Measurements from ENCODE around the gene ZNF417. TPM values are rescaled to one million over a fixed set of nuclear protein-coding genes. Genes with fewer than 3 reads are reported as not detected.

The ZNF417 gene
- total and polyA plus RNA-seq, 11 donors = 3.8 to 15.6 (median 8.9) TPM

GRCh38 chr19:57927587-57927986, 11.2 kb upstream of the ZNF417 start:
- peaks cover 0 to 95% (median 45%) of the 10 kb centered on the region in 12 donors for H3K9me3 ChIP-seq
- DNase-seq = no peak

GRCh38 chr19:57914531-57914930, 1.9 kb downstream of the ZNF417 start:
- DNase-seq (no peak), ATAC-seq (no peak)
- TF ChIP-seq POLR2A (IDR thresholded peaks at IDR 0.05) (no peak), CTCF (IDR thresholded peaks at IDR 0.05) (no peak)
- Histone ChIP-seq H3K36me3 (peaks cover 0 to 30% (median 19%) of the 10 kb centered on the region in 9 donors), H3K4me1 (peaks cover 0 to 29% (median 15%) of the 10 kb centered on the region in 12 donors), H3K27me3 (no peaks in the 10 kb centered on the region), H3K4me3 (no peak overlapping the region), H3K9me3 (peaks cover 0 to 32% (median 0%) of the 10 kb centered on the region in 12 donors), H3K27ac (no peak overlapping the region)
- intact Hi-C loops (cut with DNase I) = no loop called here
- 73 to 85% (median 83%) methylated on average over 3 of the region's 3 CpGs for WGBS, 4 donors

More at GRCh38 chr19:57927587-57927986, 11.2 kb upstream of the ZNF417 start:
- H3K27ac ChIP-seq = no peak overlapping the region
- no peak for ATAC-seq
- 98 to 99% (median 99%) methylated on average over 4 of the region's 4 CpGs for WGBS, 4 donors
- peaks cover 3 to 69% (median 41%) of the 10 kb centered on the region in 9 donors for H3K36me3 ChIP-seq
- no peaks in the 10 kb centered on the region for H3K4me1 ChIP-seq
- H3K27me3 ChIP-seq = no peaks in the 10 kb centered on the region
- intact Hi-C loops (cut with DNase I) = no loop called here
- TF ChIP-seq CTCF (IDR thresholded peaks at IDR 0.05) = no peak
- TF ChIP-seq POLR2A (IDR thresholded peaks at IDR 0.05) = no peak
- H3K4me3 ChIP-seq = no peak overlapping the region

- TF ChIP-seq CTCF (IDR thresholded peaks at IDR 0.05) (no peak), POLR2A (IDR thresholded peaks at IDR 0.05) (no peak)
- Histone ChIP-seq H3K4me1 (peaks cover 0 to 8% (median 0%) of the 10 kb centered on the region in 12 donors), H3K36me3 (peaks cover 0 to 60% (median 38%) of the 10 kb centered on the region in 9 donors), H3K9me3 (peaks cover 0 to 64% (median 0%) of the 10 kb centered on the region in 12 donors), H3K27ac (no peak overlapping the region), H3K4me3 (no peak overlapping the region), H3K27me3 (no peaks in the 10 kb centered on the region)
- WGBS, 4 donors = 70 to 78% (median 74%) methylated on average over 3 of the region's 3 CpGs
- intact Hi-C loops (cut with DNase I) = loop anchor here in 4 of 10 donors (10.0 kb wide), 2 partner anchors 163 to 803 kb away; partner anchors contain the start of gene ZNF776 (in 3 of the 4)
- no peak for ATAC-seq
- DNase-seq = no peak
Measured at GRCh38 chr19:57907394-57907793, 9.0 kb downstream of the ZNF417 start.

- Histone ChIP-seq H3K27me3 (no peaks in the 10 kb centered on the region), H3K4me3 (no peak overlapping the region), H3K9me3 (peaks cover 0 to 50% (median 0%) of the 10 kb centered on the region in 12 donors), H3K4me1 (peaks cover 0 to 8% (median 0%) of the 10 kb centered on the region in 12 donors), H3K36me3 (peaks cover 0 to 53% (median 24%) of the 10 kb centered on the region in 9 donors), H3K27ac (no peak overlapping the region)
- DNase-seq (no peak), ATAC-seq (no peak)
- intact Hi-C loops (cut with DNase I) = loop anchor here in 4 of 10 donors (10.0 kb wide), 2 partner anchors 160 to 800 kb away; partner anchors contain the start of gene ZNF776 (in 3 of the 4)
- no peak for TF ChIP-seq CTCF (IDR thresholded peaks at IDR 0.05)
- TF ChIP-seq POLR2A (IDR thresholded peaks at IDR 0.05) = no peak
- WGBS, 4 donors = 94 to 98% (median 95%) methylated on average over 6 of the region's 6 CpGs
Measured at GRCh38 chr19:57905258-57905657, 11.1 kb downstream of the ZNF417 start.
